ENCODE data around the gene EZH2. TPM values are rescaled to one million over a fixed set of nuclear protein-coding genes. Genes with fewer than 3 reads are reported as not detected.

Gene EZH2
- total and polyA plus RNA-seq, 2 donors (not counting 3 experiments of a cell fraction or from before 2014, with no cell fraction given) = 16.9 to 33.4 TPM

GRCh38 chr7:148796841-148797240, 87.2 kb downstream of the EZH2 start:
- no peak for DNase-seq (ENCODE audit: low read depth, low spot score)
- TF ChIP-seq JUN (IDR thresholded peaks at IDR 0.05; ENCODE audit: borderline replicate concordance, insufficient read depth, insufficient read length, low read depth) (no peak), MYC (IDR thresholded peaks at IDR 0.05; ENCODE audit: low read depth, low read length) (no peak), MAX (IDR thresholded peaks at IDR 0.05; ENCODE audit: insufficient read depth, insufficient read length) (no peak), POLR2A (IDR thresholded peaks at IDR 0.05; ENCODE audit: low read depth, low read length) (no peak), GATA2 (IDR thresholded peaks at IDR 0.05; ENCODE audit: insufficient read depth, insufficient read length, low read depth, low read length) (no peak), EZH2 (IDR thresholded peaks at IDR 0.05; ENCODE audit: borderline replicate concordance, low read depth, low read length, severe bottlenecking) (no peak), FOS (IDR thresholded peaks at IDR 0.05; ENCODE audit: borderline replicate concordance, insufficient read depth, low read length) (no peak), CTCF (IDR thresholded peaks at IDR 0.05; ENCODE audit: extremely low read depth in 1 of 2, insufficient read depth in 1 of 2, low read depth in 1 of 2, low read length in 2 of 2) (no peak), POLR2AphosphoS5 (IDR thresholded peaks at IDR 0.05; ENCODE audit: insufficient read depth, low read depth, low read length) (no peak)
- CTCF ChIA-PET = no interaction called here
- Histone ChIP-seq H3K9ac (replicated peaks; ENCODE audit: extremely low read depth, insufficient read depth, low read length) (no peak overlapping the region), H4K20me1 (replicated peaks; ENCODE audit: control insufficient read depth, extremely low read depth, insufficient read depth, low read length) (no peaks in the 10 kb centered on the region), H3K4me2 (ENCODE audit: insufficient read depth, low read length) (no peak overlapping the region), H3K4me3 (replicated peaks in 1 of 3; ENCODE audit: insufficient read depth in 1 of 3, low read depth in 1 of 3, low read length in 3 of 3) (no peak overlapping the region), H2AFZ (ENCODE audit: low read depth, low read length) (no peak overlapping the region), H3K27ac (ENCODE audit: insufficient read depth, low read depth, low read length) (no peak overlapping the region), H3K79me2 (ENCODE audit: control insufficient read depth, insufficient read depth, low read length) (no peaks in the 10 kb centered on the region), H3K9me3 (replicated peaks; ENCODE audit: control insufficient read depth, insufficient read depth, low read length) (no peaks in the 10 kb centered on the region), H3K4me1 (ENCODE audit: control insufficient read depth, extremely low read depth, insufficient read depth, low read length) (no peaks in the 10 kb centered on the region), H3K9me1 (replicated peaks; ENCODE audit: control insufficient read depth, extremely low read depth, insufficient read depth, low read length) (no peaks in the 10 kb centered on the region), H3K27me3 (ENCODE audit: control insufficient read depth in 2 of 2, insufficient read depth in 2 of 2, low read length in 2 of 2) (no peaks in the 10 kb centered on the region), H3K36me3 (ENCODE audit: control insufficient read depth in 2 of 2, extremely low read depth in 1 of 2, insufficient read depth in 2 of 2, low read length in 2 of 2) (peaks cover 14 to 32% of the 10 kb centered on the region in 2 experiments)
- POLR2A ChIA-PET = no interaction called here
- intact Hi-C loops (cut with micrococcal nuclease) (no loop called here), dilution Hi-C loops (cut with MboI; ENCODE audit: extremely low pct_ligation_motif_present, low sequenced_read_pairs) (no loop called here)
- no peak for FAIRE-seq
- BruUV-seq (replicated peaks) = no TSS peak
